HCT116 (cell line): Measurements from ENCODE around the gene FIBP. TPM values are rescaled to one million over a fixed set of nuclear protein-coding genes. Genes with fewer than 3 reads are reported as not detected.

ENCODE experiments used
- ATAC-seq: fragments of 200-7000 bp; cut with Tn5 transposase; 2 replicates; pipeline ENCODE4 v1.9.1; 2020; ENCODE audit warnings: mild to moderate bottlenecking, moderate library complexity
- BruUV-seq: library from RNA; stranded (reverse); fragments of 400-500 nt; replicated peaks from 2 replicates; lab custom pipeline; 2021; lab: Mats Ljungman, UMichigan
- CTCF ChIA-PET: fragments of 300-600 bp; sonication (Branson Sonifier 250); formaldehyde crosslinking; loops from one replicate; lab custom pipeline; 2021; ENCODE audit warnings: antibody characterized with exemption; lab: Charles Lee
- POLR2A ChIA-PET: fragments of 300-600, 350-600 bp; sonication (Branson Sonifier 250); formaldehyde crosslinking; loops from one replicate; lab custom pipeline; 2021; ENCODE audit warnings: antibody characterized with exemption; lab: Charles Lee
- RAD21 ChIA-PET, 2 experiments: fragments of 300-600 bp; sonication (Branson Sonifier 250); formaldehyde crosslinking; loops; one replicate each; lab custom pipeline; 2023; ENCODE audit warnings: low total read pairs in 2 of 2; ENCODE audit not compliant: uncharacterized antibody in 2 of 2, unreplicated experiment in 2 of 2, low non-redundant PET in 1 of 2; lab: Charles Lee
- DNase-seq: peaks from one replicate; pipeline ENCODE4 v3.0.0-alpha.2; 2010; ENCODE audit warnings: low read depth, low spot score
- H2AFZ ChIP-seq: fragments of 200-600 bp; shearing (Covaris generic), sonication (generic); 2 replicates; pipeline ENCODE4 v1.6.1; 2017; ENCODE audit warnings: low read depth, mixed run types, mixed read lengths, antibody characterized with exemption, low read length; ENCODE audit not compliant: poor library complexity, severe bottlenecking
- H3K27ac ChIP-seq: 2 replicates; pipeline ENCODE4 v1.5.1; 2012; ENCODE audit warnings: low read depth, low read length
- H3K27me3 ChIP-seq: fragments of 200-600 bp; sonication (generic); 2 replicates; pipeline ENCODE4 v1.6.1; 2016; ENCODE audit warnings: mixed run types, low read length, mixed read lengths; ENCODE audit not compliant: insufficient read depth
- H3K36me3 ChIP-seq, 2 experiments: fragments of 200-500 bp in 1 of 2; fragments of 200-600 bp in 1 of 2; sonication (Bioruptor generic) in 1 of 2; sonication (generic) in 1 of 2; 2 replicates each; pipeline versions ENCODE4 v1.5.1 to v1.6.1; 2014 to 2016; ENCODE audit warnings: low read length in 2 of 2, inconsistent platforms in 1 of 2, mixed read lengths in 1 of 2, mixed run types in 1 of 2; ENCODE audit not compliant: insufficient read depth in 2 of 2, control insufficient read depth in 1 of 2
- H3K4me1 ChIP-seq, 2 experiments: fragments of 200-600 bp in 1 of 2; sonication (generic) in 1 of 2; 2 replicates each; pipeline versions ENCODE4 v1.5.1 to v1.6.1; 2012 to 2017; ENCODE audit warnings: low read length in 2 of 2, inconsistent platforms in 1 of 2, mild to moderate bottlenecking in 1 of 2, mixed read lengths in 1 of 2, mixed run types in 1 of 2, moderate library complexity in 1 of 2; ENCODE audit not compliant: insufficient read depth in 2 of 2, control insufficient read depth in 1 of 2
- H3K4me2 ChIP-seq: fragments of 200-600 bp; sonication (generic); 2 replicates; pipeline ENCODE4 v1.6.1; 2017; ENCODE audit warnings: mixed run types, low read length, mixed read lengths
- H3K4me3 ChIP-seq, 2 experiments: fragments of 200-600 bp in 1 of 2; sonication (generic) in 1 of 2; replicated peaks in 1 of 2; 2 replicates each; pipeline ENCODE4 v1.5.1; 2011 to 2016; ENCODE audit warnings: low read length in 2 of 2, control low read depth in 1 of 2, low read depth in 1 of 2, mild to moderate bottlenecking in 1 of 2, mixed read lengths in 1 of 2, mixed run types in 1 of 2
- H3K79me2 ChIP-seq: fragments of 200-600 bp; sonication (generic); 2 replicates; pipeline ENCODE4 v1.6.1; 2017; ENCODE audit warnings: mild to moderate bottlenecking, mixed run types, low read length, moderate library complexity, mixed read lengths; ENCODE audit not compliant: insufficient read depth
- H3K9ac ChIP-seq: fragments of 200-600 bp; sonication (generic); 2 replicates; pipeline ENCODE4 v1.6.1; 2016; ENCODE audit warnings: low read length, mixed read lengths
- H3K9me2 ChIP-seq: fragments of 200-600 bp; sonication (generic), shearing (Covaris generic); 2 replicates; pipeline ENCODE4 v1.6.1; 2017; ENCODE audit warnings: mixed run types, mild to moderate bottlenecking, moderate library complexity; ENCODE audit not compliant: insufficient read depth
- H3K9me3 ChIP-seq, 2 experiments: fragments of 200-500 bp in 1 of 2; fragments of 200-600 bp in 1 of 2; sonication (Bioruptor generic) in 1 of 2; sonication (generic) in 1 of 2; 2 replicates each; pipeline ENCODE4 v1.6.1; 2014 to 2017; ENCODE audit warnings: low read length in 2 of 2, mixed read lengths in 2 of 2, inconsistent platforms in 1 of 2, low read depth in 1 of 2, mild to moderate bottlenecking in 1 of 2, mixed run types in 1 of 2, moderate library complexity in 1 of 2; ENCODE audit not compliant: control insufficient read depth in 1 of 2, insufficient read depth in 1 of 2
- H4K20me1 ChIP-seq: fragments of 200-600 bp; sonication (generic), shearing (Covaris generic); 2 replicates; pipeline ENCODE4 v1.6.1; 2017; ENCODE audit warnings: mixed run types, mild to moderate bottlenecking, moderate library complexity; ENCODE audit not compliant: insufficient read depth
- EGR1 ChIP-seq: IDR thresholded peaks from 2 replicates; pipeline ENCODE4 v1.6.1; 2012; ENCODE audit warnings: low read depth
- EZH2 ChIP-seq: fragments of 200-600 bp; sonication (generic); IDR thresholded peaks from 2 replicates; pipeline ENCODE4 v1.6.1; 2017; ENCODE audit warnings: antibody characterized with exemption, mixed run types
- EZH2phosphoT487 ChIP-seq: fragments of 200-600 bp; IDR thresholded peaks from 2 replicates; pipeline ENCODE4 v1.6.1; 2018; ENCODE audit warnings: antibody characterized with exemption, borderline replicate concordance
- FOSL1 ChIP-seq: IDR thresholded peaks from 2 replicates; pipeline ENCODE4 v1.6.1; 2012; ENCODE audit warnings: low read depth
- JUND ChIP-seq: IDR thresholded peaks from 2 replicates; pipeline ENCODE4 v1.6.1; 2012
- POLR2AphosphoS5 ChIP-seq: IDR thresholded peaks from 2 replicates; pipeline ENCODE4 v1.6.1; 2011; ENCODE audit warnings: mild to moderate bottlenecking, low read depth, low read length, moderate library complexity
- SP1 ChIP-seq: IDR thresholded peaks from 2 replicates; pipeline ENCODE4 v1.6.1; 2012; ENCODE audit warnings: low read depth
- TCF7L2 ChIP-seq: IDR thresholded peaks from 2 replicates; pipeline ENCODE4 v1.7.0; 2011; ENCODE audit warnings: borderline replicate concordance, inconsistent platforms; ENCODE audit not compliant: insufficient read depth, insufficient read length; ENCODE audit errors: extremely low read depth
- intact Hi-C: fragments of 100-400 bp; cut with micrococcal nuclease; formaldehyde crosslinking; loops from 2 replicates; pipeline ENCODE4 v1.10.0; 2022
- total RNA-seq: library from RNA; stranded (reverse); gene quantifications from one replicate; pipeline ENCODE4 v1.2.1, GENCODE V29; 2021; ENCODE audit not compliant: unreplicated experiment

Gene FIBP
- total RNA-seq, 1 experiment from 2014 or later: 96.0 TPM

DNA sequence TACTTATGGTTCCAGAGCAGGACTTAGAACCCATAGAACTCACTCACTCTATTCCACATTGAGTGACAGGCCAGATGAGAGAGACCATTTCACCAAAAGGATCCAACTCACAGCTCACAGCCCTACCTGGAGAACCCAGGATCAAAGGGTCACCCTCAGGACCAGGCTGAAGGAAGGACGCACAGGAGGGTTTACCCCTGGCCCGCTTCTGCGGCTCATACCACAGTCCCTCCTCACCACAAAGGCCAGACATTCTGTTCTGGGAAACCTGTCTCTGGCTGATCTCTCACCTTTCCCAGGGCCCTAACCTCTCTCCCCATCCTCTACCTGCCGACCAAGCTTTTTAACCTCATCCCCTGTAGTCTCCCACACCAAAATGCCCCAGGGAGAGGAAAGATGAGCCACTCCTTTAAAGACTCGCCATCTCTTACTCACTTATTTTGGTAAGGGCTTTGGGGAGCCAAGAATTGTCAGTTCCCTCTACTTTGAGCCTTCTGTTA is 7.3 kb upstream of the FIBP start:
- ATAC-seq: no peak
- ChIA-PET RAD21 (no interaction called here), CTCF (interaction anchor here (1.2 kb wide), 1 partner anchor 20 kb away, joined by 3 read pairs; no protein-coding TSS in a partner anchor), POLR2A (interaction anchor here (0.7 to 8.0 kb wide), 5 partner anchors 11 to 105 kb away, joined by 3 to 80 read pairs (median 6); no protein-coding TSS in a partner anchor)
- no peak overlapping the region for H2AFZ ChIP-seq
- no peaks in the 10 kb centered on the region for H3K27me3 ChIP-seq
- H3K4me2 ChIP-seq: peak overlapping the region; percentile 71
- peak overlapping the region; percentile 99 for H3K9ac ChIP-seq
- peaks cover 88% of the 10 kb centered on the region for H3K79me2 ChIP-seq
- BruUV-seq: no TSS peak
- peak overlapping the region; percentile 99 for H3K27ac ChIP-seq
- no peaks in the 10 kb centered on the region for H3K9me2 ChIP-seq
- H3K4me3 ChIP-seq: no peak overlapping the region
- TF ChIP-seq EZH2 (no peak), SP1 (no peak), JUND (no peak), TCF7L2 (no peak), EGR1 (no peak), EZH2phosphoT487 (no peak)
- H3K4me1 ChIP-seq: peaks cover 14 to 79% of the 10 kb centered on the region in 2 experiments
- peaks cover 31% of the 10 kb centered on the region; the same call in 1 of the 2 replicates for H4K20me1 ChIP-seq
- H3K9me3 ChIP-seq: no peaks in the 10 kb centered on the region
- peaks cover 10 to 52% of the 10 kb centered on the region in 2 experiments; a peak in 3 of 4 replicates for H3K36me3 ChIP-seq
- intact Hi-C loops: no loop called here
- DNase-seq: no peak

DNA sequence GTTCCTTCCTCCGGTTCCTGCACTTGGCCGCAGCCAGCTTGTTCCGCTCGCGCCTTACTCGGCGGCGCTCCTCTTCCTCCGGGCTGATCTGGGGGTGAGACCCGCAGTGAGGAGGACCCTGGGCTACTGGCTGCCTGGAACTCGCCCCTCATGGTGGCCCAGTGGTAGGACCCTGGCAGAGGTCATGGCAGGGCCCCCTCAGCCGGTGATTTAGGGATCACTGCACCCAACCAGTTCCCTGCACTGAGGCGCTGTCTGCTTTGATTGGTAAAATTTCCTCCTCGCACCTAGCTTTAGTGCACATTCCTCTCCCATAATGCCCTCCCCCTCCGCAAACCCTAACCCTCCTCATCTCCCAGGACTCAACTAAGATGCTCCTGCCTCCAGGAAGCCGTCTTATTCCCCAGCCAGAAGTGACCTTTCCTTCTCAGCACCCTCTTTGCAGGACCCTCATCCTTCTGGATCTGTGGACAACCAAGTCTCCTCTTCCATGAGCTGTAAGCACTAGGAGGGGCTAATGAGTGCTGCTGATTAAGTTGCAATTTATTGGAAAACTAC is 5.8 kb upstream of the FIBP start:
- peaks cover 22 to 91% of the 10 kb centered on the region in 2 experiments for H3K4me1 ChIP-seq
- TF ChIP-seq POLR2AphosphoS5 (peak; percentile 50), FOSL1 (no peak)
- H3K9ac ChIP-seq: peak overlapping the region; percentile 87
- H3K9me3 ChIP-seq: no peaks in the 10 kb centered on the region
- no peak overlapping the region for H2AFZ ChIP-seq
- peak overlapping the region; percentile 28 for H3K4me2 ChIP-seq
- POLR2A ChIA-PET: interaction anchor here (0.7 to 8.5 kb wide), 7 partner anchors 8 to 35 kb away, joined by 3 to 124 read pairs (median 30); partner anchors contain the start of genes CFL1, FOSL1 and MUS81
- CTCF ChIA-PET: interaction anchor here (0.7 to 3.2 kb wide), 5 partner anchors 17 to 151 kb away, joined by 3 to 16 read pairs (median 3); no protein-coding TSS in a partner anchor
- intact Hi-C loops: no loop called here
- H3K36me3 ChIP-seq: peaks cover 10 to 47% of the 10 kb centered on the region in 2 experiments; a peak in 3 of 4 replicates
- H3K4me3 ChIP-seq: no peak overlapping the region
- peak overlapping the region; percentile 41 for H3K27ac ChIP-seq
- RAD21 ChIA-PET: no interaction called here
- DNase-seq (no peak), ATAC-seq (no peak)
- no peaks in the 10 kb centered on the region for H3K27me3 ChIP-seq
- no peaks in the 10 kb centered on the region for H3K9me2 ChIP-seq
- H3K79me2 ChIP-seq: peaks cover 77% of the 10 kb centered on the region
- H4K20me1 ChIP-seq: peaks cover 31% of the 10 kb centered on the region; the same call in 1 of the 2 replicates
- BruUV-seq: no TSS peak
